Neutrophil (primary cell): ENCODE data around the gene MEDAG.

Experiments
- H3K27ac ChIP-seq: fragments of 200-600 bp; sonication (generic); 2 replicates; pipeline ENCODE4 v1.5.1; 2016; ENCODE audit warnings: mild to moderate bottlenecking, moderate library complexity
- H3K27me3 ChIP-seq: fragments of 200-600 bp; sonication (generic); 2 replicates; pipeline ENCODE4 v1.6.0; 2016; ENCODE audit warnings: mild to moderate bottlenecking
- H3K36me3 ChIP-seq: fragments of 200-600 bp; sonication (generic); 2 replicates; pipeline ENCODE4 v1.5.1; 2017
- H3K4me1 ChIP-seq, 2 experiments: fragments of 200-600 bp in 1 of 2; sonication (generic) in 1 of 2; 1 replicate in 1 of 2; 2 replicates in 1 of 2; pipeline versions ENCODE4 v1.5.1 to v1.6.1; 2013 to 2016; ENCODE audit warnings: low read depth in 1 of 2, low read length in 1 of 2, mild to moderate bottlenecking in 1 of 2, moderate library complexity in 1 of 2; ENCODE audit not compliant: control insufficient read depth in 1 of 2, insufficient read depth in 1 of 2
- H3K4me3 ChIP-seq, 2 experiments: fragments of 200-600 bp in 1 of 2; sonication (generic) in 1 of 2; 1 replicate in 1 of 2; 2 replicates in 1 of 2; pipeline ENCODE4 v1.5.1; 2013 to 2016; ENCODE audit warnings: low read depth in 1 of 2, low read length in 1 of 2, mild to moderate bottlenecking in 1 of 2, moderate library complexity in 1 of 2
- H3K9me3 ChIP-seq: fragments of 200-600 bp; sonication (generic); 2 replicates; pipeline ENCODE4 v1.5.1; 2016
- CTCF ChIP-seq: fragments of 200-600 bp; sonication (generic); IDR thresholded peaks from 2 replicates; pipeline ENCODE4 v1.5.1; 2016; ENCODE audit warnings: antibody characterized with exemption

The MEDAG gene

GRCh38 chr13:30889196-30889690, 16.8 kb upstream of the MEDAG start:
- H3K4me3 ChIP-seq, result no peak overlapping the region
- peaks cover 12% of the 10 kb centered on the region for H3K27me3 ChIP-seq
- no peaks in the 10 kb centered on the region for H3K4me1 ChIP-seq
- no peaks in the 10 kb centered on the region for H3K9me3 ChIP-seq
- no peak overlapping the region for H3K27ac ChIP-seq
- no peak for TF ChIP-seq CTCF
- no peaks in the 10 kb centered on the region for H3K36me3 ChIP-seq

DNA sequence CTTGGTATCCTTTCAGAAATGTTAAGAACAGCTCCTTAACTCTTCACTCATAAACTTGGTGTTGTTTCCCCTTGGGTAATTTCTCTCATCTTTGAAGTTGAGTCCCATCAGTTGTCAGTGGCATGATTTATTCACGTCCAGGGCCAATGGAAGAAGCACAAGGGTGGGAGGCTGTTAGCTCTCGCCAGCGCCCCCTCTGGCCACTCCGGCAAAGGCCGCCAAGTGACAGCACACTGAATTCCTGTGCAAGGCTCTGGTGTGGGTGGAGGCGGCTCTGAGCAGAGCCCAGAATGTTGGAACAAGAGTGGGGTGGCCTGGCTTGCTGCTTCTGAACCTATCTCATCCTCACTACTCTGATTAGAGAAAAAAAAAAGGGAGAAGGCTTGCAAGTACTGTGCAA, 13.1 kb upstream of the MEDAG start:
- H3K27ac ChIP-seq, result no peak overlapping the region
- H3K4me3 ChIP-seq, result no peak overlapping the region
- H3K4me1 ChIP-seq, result no peaks in the 10 kb centered on the region
- H3K27me3 ChIP-seq, result peaks cover 14% of the 10 kb centered on the region
- H3K9me3 ChIP-seq, result no peaks in the 10 kb centered on the region
- no peak for TF ChIP-seq CTCF
- no peaks in the 10 kb centered on the region for H3K36me3 ChIP-seq

- Histone ChIP-seq H3K36me3 (no peaks in the 10 kb centered on the region), H3K9me3 (no peaks in the 10 kb centered on the region), H3K27me3 (peaks cover 37% of the 10 kb centered on the region), H3K4me3 (no peak overlapping the region), H3K4me1 (no peaks in the 10 kb centered on the region), H3K27ac (no peak overlapping the region)
- TF ChIP-seq CTCF, result no peak
Observed at GRCh38 chr13:30895773-30896172, 10.3 kb upstream of the MEDAG start.

DNA sequence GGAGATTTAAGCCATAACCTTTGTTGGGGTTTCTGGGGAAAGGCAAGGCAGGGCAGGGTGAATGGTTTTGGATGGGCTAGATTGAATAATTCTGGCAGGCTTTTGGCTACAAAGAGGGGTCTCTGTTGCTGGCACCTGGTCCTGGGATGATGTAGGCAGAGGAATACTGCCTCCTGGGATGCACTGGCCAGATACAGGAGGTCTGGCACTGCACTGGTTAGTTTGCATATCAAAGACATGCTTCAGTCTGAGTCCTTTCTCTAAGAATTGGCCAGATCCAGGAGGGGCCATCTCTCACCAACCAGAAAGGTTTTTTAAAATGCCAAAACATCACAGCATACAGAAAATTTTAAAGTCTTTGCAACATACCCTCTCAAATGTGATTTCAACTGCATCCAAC, 8.0 kb upstream of the MEDAG start:
- no peaks in the 10 kb centered on the region for H3K9me3 ChIP-seq
- H3K27ac ChIP-seq, result no peak overlapping the region

DNA sequence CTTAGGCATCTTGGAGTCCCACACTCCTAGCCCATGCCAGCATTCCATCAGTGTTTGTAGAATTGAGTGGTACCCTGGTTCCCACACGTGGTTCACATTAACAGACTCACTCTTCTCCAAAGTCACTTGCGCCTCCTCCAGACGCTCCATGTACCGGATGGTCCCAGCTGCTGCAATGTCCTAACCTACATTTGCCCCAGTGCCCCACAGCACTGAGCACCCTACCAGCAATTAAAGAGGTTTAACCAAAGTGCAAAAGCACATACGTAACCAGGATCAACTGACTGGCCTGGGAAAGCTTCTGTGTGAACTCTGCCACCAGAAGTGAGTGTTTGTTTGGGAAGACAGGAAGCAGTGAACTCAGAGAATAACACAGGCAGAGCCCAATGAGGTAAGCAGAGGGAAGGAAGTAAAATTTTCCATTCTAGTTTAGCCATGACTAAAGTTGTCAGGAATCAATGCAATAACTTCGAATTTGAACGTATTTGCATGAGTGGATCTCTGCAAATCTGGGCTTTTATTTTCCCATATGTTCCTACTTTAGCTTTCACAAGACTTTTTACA, 7.3 kb upstream of the MEDAG start:
- peaks cover 58% of the 10 kb centered on the region for H3K27me3 ChIP-seq
- H3K4me3 ChIP-seq, result no peak overlapping the region
- H3K36me3 ChIP-seq, result no peaks in the 10 kb centered on the region
- no peaks in the 10 kb centered on the region for H3K4me1 ChIP-seq
- TF ChIP-seq CTCF, result no peak
- H3K9me3 ChIP-seq, result no peaks in the 10 kb centered on the region
- no peak overlapping the region for H3K27ac ChIP-seq

More for the DNA sequence above, 8.0 kb upstream of the MEDAG start:
- Histone ChIP-seq H3K4me3 (no peak overlapping the region), H3K4me1 (no peaks in the 10 kb centered on the region), H3K27me3 (peaks cover 51% of the 10 kb centered on the region), H3K36me3 (no peaks in the 10 kb centered on the region)
- no peak for TF ChIP-seq CTCF
